GM19397 (cell line): ENCODE data around the gene KLHL30.

Experiments used
- ATAC-seq: cut with Tn5 transposase; IDR thresholded peaks from one replicate; pipeline ENCODE4 v1.9.1; 2021; ENCODE audit warnings: mild to moderate bottlenecking, moderate library complexity; ENCODE audit not compliant: unreplicated experiment

The KLHL30 gene, protein sequence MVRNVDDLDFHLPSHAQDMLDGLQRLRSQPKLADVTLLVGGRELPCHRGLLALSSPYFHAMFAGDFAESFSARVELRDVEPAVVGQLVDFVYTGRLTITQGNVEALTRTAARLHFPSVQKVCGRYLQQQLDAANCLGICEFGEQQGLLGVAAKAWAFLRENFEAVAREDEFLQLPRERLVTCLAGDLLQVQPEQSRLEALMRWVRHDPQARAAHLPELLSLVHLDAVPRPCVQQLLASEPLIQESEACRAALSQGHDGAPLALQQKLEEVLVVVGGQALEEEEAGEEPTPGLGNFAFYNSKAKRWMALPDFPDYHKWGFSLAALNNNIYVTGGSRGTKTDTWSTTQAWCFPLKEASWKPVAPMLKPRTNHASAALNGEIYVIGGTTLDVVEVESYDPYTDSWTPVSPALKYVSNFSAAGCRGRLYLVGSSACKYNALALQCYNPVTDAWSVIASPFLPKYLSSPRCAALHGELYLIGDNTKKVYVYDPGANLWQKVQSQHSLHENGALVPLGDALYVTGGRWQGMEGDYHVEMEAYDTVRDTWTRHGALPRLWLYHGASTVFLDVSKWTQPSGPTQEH

DNA sequence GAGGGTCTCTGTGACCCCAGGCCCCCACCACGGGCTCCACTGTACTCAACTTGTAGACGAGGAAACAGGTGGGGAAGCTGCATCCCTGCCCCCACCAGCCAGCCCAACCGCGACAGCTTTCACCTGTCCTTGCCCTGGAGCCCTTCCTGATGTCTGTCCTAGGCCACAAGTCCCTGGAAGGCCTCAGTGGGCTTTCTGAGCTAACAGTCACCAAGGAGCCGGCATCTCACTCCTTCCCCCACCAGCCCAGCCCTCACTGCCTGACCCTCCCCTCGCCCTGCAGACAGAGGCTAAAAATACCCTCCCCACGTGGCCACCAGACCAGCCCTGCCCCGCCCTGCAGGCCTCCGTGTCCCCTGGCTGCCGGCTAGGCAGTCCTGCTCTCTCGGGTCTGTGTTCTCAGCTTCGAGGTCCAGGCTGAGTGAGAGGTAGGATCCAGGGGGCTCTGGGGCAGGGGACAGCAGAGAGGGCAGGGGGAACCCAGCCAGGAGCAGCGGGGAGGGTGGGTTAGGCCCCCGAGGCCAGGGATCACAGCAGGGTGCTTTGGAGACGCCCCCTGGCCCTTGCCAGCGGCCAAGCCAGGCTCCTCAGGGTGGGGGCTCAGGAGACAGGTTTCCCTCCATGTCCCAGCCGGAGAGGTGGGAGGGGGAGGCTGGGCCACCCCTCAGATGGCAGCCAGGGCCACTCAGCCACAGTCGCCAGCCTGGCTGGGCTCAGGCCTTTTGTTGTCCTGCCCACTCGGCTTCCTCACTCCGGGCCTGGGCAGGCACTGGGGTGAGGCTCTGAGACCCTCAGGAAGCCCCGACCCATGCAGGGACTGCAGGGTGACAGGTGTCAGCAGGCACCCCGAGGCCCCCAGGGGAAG is at the start of gene KLHL30:
Gene KLHL30, plus strand, starts transcription at position 338 of the 865 bp plus-strand sequence. CDS start 2,087 bp downstream, outside the sequence.
- no peak for ATAC-seq

DNA sequence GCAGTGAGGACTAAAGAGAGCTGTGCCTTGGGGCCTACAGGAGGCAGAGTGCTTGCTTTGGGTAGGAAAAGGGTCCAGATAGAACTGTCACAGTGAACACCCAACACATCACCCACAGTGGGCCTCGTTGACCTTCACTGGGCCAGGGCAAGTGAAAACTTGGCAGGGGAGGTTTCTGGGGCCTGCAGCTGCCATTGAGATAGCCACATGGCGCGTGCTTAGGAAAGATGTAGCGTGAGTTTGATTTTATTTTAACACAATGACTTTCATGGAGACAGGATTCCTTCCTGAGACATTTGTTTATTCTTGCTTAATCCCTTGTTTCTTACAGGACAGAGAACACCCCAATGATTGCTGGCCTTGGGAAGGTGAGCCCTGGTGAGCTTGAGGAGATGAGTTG is 47.6 kb upstream of the KLHL30 start:
- no peak for ATAC-seq

DNA sequence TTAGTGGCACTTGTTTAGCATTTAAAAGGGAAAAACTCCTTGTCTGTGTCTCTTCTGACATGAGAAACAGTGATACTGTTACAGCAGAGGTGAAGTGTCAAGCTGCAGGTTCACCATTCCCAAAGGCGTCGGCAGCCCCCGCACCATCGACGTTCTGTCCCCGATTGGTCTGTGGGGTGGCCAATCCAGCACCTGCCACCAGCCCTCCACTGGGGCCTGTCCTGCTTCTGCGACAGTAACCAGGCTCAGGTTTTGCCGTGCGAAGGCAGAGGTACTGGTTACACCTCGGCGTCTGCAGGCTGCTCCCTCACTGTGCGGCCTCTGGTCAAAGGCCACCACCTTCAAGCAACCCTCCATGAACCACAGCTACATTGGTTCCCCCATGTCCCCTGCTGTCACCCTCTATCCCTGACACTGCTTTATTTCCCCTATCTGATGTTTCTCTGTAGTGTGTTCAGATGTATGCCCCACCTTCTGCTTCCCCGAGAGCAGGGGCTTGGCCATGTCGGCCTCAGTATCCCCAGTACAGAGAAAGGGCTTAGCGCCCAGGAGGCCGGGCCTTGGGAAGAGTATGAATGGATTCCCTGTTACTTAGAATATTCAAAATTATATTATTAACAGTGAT is 46.9 kb upstream of the KLHL30 start:
- no peak for ATAC-seq

DNA sequence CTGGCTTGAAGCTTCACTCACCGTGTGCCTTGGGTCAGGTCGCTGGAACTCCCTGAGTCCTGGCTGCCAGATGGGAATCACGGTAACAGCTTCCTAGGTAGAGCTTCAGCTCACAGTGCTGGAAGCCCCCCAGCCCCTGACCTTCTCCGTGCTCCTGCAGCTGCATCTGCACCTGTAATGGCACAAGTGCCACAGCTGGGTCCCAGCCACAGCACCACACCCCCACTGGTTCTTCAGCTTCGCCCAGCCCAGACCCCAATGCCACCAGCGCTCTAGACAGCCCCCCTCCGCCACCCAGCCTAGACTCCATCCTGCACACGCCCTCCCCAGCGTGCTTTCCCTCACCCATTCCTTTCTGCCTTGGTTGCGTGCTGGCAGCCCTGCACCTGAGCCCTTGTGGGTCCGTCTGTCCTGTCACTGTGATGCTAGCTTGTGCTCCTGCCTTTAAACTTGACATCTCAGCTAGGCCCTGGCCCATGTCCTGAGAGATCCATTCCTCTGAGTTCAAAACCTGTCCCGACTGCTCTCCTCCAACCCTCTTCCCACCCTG is 45.9 kb upstream of the KLHL30 start:
- no peak for ATAC-seq

DNA sequence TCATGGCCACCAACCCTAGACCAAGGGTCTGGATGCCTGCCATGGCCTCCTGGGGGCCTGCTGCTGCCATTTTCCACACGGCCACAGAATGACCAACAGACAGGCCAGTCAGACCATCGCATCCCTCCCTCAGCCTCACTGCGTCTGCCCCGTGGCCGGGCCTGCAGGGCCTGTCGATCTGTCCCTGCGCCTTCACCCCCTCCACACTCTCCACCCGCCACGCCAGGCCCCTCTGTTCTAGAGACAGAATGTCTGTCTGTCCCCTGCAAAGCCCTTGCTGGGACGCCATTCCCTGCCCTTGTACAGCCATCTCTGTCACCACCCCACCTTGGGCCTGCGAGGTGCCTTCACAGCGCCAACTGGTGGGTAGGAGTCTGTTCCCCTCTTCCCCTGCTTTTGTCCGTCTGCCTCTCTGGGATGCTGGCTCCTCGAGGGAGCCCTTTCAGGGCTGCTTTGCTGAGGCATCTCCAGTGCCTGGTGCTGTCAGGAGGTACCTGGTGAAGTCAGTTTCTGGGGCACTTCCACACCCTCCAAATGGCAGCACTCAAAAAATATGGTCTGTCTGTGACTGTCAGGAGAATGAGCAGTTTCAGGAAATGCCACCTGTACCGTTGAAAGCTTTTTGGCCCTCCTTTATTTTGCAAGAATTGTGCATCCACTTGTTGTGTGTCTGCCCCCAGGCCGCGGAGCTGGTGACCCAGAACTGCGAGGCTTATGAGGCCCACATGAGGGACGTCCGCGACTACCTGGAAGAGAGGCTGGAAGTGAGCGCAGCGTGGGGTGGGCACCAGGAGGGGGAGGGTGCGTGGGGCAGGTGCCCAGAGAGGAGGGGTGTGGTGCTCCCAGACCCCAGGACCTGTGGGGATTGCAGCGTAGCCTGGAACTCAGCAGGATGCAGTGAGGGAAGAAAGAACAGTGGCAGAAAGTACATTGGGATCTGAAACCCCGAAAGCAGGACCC is 45.0 kb upstream of the KLHL30 start:
- no peak for ATAC-seq

DNA sequence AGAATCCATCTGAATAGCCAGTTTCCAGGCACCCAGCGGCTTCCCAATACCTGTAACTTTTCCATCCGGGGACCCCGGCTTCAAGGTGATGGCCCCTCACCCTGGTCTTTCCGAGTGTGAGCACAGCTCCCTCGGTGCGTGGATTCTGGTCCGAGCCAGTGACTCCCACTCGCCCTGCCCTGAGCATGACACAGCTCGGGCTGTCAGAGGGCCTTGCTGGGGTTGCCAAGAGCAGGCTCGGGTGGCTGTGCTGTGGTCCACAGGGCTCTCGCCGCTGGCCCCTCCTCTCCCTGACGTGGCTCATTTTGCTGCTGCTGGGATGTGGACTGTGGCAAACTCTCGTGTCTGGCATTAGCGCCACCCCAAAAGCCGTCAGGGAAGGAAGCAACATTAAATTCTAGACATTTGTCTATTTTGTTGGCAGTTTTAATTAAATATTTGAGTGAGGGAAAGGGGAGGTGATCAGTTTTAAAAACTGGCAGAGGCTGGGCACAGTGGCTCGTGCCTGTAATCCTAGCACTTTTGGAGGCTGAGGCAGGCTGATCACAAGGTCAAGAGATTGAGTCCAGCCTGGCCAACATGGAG is 43.9 kb upstream of the KLHL30 start:
- ATAC-seq: no peak

DNA sequence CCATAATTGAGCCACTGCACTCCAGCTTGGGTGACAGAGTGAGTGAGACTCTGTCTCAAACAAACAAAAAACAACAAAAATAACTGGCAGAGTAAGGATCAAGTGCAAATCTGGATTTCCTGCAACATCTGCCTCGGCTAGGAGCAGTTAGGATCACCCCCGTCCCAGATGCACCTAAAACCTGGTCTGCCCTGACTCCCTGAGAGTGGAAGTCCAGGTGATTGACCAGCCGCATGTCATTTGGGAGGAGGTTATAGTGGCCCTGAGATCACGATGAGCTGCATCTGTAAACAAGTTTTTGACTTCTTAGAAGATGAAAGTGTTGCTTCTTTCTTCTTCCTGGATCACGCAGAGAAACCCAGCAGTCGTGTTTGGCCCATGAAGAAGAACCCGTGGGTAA is 43.3 kb upstream of the KLHL30 start:
- ATAC-seq: no peak

DNA sequence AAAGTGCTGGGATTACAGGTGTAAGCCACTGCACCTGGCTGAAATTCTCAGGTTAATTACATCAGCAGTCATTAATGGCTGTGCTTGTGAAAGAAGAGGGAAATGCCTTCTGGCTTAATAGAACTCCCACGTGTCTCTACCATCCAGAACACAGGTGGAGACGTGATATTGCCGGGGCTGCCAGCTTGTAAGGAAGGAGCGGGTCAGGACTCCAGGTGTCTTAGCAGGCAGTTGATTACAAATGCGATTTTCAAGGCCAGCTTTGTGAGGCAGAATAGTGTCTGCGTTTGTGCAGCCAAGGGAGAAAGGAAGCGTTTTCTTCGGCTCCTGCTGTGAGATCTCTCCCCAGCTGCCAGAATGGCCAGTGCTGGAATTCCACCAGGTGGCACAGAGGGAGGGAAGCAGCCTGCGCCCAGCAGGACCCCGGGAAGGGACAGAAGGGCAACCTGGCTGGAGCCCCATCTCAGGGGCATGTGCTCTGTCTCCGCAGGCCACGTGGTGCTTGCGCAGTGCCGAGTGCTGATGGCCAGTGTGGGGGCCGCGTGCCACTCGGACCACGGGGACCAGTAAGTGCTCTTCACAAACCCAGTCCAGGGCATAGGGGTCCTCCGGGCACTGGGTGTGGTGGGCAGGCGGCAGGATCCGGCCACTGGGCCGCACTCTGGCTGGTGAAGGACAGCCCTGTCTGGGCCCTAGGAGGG is 42.0 kb upstream of the KLHL30 start:
- ATAC-seq: no peak

DNA sequence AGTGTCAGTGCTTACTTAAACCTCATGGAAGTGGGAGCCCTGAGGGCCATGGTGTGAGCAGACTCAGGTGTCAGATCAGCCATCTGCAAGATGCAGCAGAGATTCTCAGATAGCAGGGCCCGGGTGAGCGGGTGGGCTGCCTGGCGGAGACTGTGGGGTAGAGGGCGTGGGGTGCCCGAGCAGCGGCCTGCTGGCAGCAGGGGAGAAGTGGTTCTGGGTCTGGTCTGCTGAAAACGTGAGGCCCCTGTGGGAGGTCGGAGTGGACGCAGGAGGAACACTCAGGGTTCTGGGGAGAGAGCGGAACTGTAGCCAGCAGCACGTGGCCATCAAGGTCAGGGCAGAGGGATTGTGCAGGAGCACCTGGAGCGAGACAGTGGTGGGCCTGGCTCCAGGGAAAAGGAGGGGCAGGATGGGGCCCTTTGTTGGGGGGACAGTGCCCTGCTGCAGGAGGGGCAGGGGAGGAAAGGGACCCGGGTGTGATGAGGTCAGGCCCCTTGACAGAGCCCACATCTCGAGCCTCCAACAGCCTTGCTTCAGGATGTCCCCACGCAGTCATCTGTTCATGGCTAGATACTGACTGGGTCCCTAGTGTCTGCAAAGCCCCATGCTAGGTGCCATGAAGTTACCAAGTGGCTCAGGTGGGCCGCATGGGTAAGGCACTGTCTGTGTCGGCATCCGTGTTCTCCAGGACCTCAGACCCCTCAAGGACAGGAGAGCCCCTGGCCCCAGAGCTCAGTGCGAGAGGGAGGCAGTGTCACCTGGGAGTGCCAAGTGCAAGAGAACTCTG is 41.1 kb upstream of the KLHL30 start:
- ATAC-seq: no peak

DNA sequence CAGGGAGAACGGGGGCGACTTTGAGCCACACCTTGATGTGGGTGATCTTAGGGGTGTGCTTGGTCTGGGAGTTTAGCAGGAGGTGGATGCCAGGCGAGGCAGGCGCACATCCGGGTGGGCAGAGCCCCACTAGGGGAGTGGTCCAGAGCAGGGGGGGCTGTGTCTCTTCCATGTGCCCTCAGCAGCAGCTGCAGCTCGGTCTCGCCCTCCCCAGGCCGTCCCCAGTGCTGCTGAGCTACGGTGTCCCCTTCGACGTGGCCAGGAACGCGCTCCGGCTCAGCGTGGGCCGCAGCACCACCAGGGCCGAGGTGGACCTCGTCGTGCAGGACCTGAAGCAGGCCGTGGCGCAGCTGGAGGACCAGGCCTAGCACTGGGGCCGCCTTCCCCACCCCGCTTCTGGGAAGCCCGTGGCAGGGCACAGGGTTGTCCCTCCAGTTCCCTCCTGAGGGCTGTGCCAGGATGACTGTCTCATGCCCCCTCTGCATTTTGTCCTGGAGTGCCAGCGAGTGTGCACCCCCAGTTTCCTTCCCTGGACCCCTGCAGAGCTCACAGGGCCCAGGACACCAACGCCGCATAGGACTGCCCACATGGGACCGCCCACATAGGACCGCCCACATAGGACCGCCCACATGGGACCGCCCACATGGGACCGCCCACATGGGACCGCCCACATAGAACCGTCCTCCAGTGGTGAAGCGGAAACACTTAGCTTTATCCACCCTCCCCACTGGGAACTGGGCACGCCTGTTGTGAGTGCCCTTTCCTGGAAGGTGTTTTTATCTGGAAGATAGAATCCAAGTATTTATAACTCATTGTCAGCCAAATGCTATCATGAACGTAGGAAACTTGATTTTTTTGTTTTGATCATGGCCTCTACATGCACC is 40.2 kb upstream of the KLHL30 start:
- ATAC-seq: no peak

DNA sequence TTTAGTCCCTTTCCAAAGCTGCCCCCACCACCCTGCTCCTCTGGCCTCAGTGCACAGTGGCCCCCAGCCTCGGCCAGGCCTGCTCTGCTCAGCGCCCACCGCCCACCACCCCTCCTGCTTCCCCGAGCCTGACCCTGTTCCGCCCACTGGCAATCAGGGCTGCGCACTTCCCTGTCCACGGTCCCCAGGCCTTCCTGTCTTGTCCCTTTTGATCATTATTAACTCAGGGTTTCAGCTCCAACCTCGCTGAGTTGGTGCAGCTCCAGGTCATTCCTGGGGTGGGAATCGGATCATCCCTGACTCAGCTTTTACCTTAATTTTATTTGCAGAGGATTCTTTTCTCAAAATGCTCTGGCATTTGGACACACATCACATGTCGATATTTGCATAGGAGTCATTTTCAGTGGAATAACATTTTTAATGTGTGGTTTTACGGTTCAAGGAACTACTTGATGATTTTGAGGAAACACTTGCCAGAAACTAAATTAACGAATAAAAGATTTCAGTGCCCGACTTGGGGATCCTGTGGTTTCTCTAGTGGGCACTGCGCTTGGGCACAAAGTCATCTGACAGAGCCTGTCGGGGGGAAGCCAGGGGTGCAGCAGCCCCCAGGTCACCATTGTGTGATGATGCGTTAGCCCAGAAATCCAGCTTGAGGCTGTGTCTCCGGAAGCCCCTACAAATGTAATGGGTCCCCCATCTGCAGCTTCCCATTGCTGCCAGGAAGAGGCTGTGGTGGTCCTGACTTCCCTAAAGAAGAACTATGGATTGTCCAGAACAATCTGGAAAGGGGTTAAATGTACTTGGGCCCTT is 39.4 kb upstream of the KLHL30 start:
- no peak for ATAC-seq

DNA sequence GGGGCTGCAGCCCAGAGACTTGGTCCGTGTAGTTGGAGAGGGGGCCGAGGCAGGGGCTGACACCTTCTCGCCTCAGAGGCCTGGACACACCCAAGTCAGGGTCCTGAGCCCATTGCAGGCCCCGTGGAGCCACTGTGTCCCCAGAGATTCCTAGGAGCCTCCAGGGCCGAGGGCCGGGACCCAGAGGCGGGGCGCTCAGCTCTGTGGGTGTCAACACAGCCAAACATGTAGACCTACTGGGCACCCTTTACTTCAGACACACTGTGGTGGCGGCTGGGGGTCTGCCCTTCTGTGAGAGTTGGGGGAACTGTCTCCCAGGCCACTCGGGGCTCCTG is 38.8 kb upstream of the KLHL30 start:
- no peak for ATAC-seq

DNA sequence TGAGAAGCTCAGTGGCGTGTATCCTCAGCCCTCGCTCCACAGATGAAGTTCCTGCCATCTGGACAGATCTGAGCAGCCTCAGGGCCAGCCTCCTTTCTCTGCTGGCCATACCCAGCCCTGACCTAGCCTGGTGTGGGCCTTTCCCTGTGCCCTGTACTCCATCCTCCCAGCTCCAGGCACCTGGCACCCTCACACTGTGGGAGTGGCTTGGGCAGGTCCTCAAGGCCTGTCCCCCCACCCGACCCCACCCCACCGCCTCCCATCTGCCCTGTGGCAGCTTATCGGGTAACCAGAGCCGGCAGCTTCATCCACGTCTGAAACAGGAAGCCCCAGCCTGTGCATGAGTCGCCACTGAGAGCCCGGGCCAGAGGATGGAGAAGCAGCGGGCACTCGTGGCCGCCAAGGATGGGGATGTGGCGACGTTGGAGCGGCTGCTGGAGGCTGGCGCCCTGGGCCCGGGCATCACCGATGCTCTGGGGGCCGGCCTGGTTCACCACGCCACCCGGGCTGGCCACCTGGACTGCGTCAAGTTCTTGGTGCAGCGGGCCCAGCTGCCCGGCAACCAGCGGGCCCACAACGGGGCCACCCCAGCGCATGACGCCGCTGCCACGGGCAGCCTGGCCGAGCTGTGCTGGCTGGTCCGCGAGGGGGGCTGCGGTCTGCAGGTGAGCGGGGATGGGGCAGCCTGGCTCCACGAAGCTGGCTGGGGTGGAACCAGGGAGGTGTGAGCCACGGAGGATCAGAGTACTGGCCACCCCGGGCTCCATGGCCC is 38.2 kb upstream of the KLHL30 start, which contains the start of gene ESPNL:
Gene ESPNL, plus strand, starts transcription at position 292 of the 772 bp plus-strand sequence. Its CDS starts 80 bp downstream, at position 372.
- no peak for ATAC-seq

DNA sequence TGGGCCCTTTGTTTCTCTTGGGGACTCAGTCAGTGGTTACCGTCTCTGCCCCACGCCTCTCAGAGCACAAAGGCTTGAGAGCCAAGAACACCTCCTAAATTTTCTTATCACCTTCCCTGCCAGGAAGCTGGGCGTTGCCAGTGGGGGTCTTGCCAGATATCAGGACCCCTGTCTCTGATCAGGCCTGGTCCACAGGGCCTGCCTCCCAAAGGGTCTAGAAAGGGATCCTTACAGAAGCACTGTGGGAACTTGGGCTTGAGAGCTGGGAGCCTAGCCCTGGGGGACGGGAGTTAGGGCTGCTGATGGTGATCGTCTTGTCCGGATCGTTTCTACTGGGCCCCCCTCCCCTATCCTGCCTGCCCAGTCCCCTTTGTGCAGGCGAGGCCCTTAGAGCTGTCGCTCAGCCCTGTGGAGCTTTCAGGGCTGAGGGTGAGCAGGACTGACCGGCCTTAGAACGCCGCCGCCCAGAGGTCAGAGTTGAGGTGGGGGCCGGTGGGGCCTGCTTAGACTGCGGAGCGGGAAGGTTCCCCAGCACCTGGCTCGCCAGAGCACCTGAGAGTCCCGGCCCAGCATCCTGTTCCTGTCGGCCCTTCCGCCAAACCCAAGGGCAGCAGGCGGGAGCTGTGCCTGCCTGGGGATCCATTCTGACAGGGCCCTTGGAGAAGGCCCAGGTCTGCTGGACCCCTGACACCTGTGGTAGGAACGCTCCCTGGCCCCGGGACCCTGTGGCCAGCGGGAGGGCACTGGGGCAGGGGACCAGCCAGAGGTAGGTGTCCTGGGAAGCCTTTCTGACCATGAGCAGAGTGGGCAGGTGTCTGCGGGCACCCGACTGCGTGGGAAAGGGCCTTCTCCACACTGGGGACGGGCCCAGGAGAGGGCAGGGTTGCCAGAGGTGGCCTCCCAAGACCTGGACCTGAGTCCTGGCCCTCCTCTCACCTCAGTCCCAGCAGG is 37.4 kb upstream of the KLHL30 start:
- no peak for ATAC-seq
